Activated CD4-positive, alpha-beta memory T cell treated with anti-CD3 and anti-CD28 coated beads for 36 hours (primary cell): ENCODE data around the gene KLHDC8B. TPM values are rescaled to one million over a fixed set of nuclear protein-coding genes. Genes with fewer than 3 reads are reported as not detected.
A peak's percentile ranks its signal among the peaks of the same experiment; 100 is the strongest.

Experiments used
- CTCF ChIA-PET: fragments of 350-600 bp; sonication (Branson Sonifier 250); formaldehyde crosslinking; loops from one replicate; lab custom pipeline; 2021; ENCODE audit warnings: antibody characterized with exemption, inconsistent platforms; lab: Charles Lee
- POLR2A ChIA-PET: fragments of 350-600 bp; sonication (Branson Sonifier 250); formaldehyde crosslinking; loops from one replicate; lab custom pipeline; 2021; ENCODE audit warnings: antibody characterized with exemption; lab: Charles Lee
- DNase-seq: peaks from one replicate; pipeline ENCODE4 v3.0.0-alpha.2; 2020
- H3K27ac Mint-ChIP-seq: one replicate; pipeline ENCODE4 v1.8.0; 2021; ENCODE audit warnings: mixed read lengths
- H3K27me3 Mint-ChIP-seq: one replicate; pipeline ENCODE4 v1.8.0; 2021; ENCODE audit warnings: mixed read lengths
- H3K36me3 Mint-ChIP-seq: one replicate; pipeline ENCODE4 v1.8.0; 2021; ENCODE audit warnings: mixed read lengths
- H3K4me1 Mint-ChIP-seq: one replicate; pipeline ENCODE4 v1.8.0; 2021; ENCODE audit warnings: low read depth, mixed read lengths
- H3K4me3 Mint-ChIP-seq: one replicate; pipeline ENCODE4 v1.8.0; 2021; ENCODE audit warnings: mild to moderate bottlenecking, mixed read lengths
- H3K9me3 Mint-ChIP-seq: one replicate; pipeline ENCODE4 v1.8.0; 2021; ENCODE audit warnings: mixed read lengths
- intact Hi-C: fragments of 100-400 bp; cut with micrococcal nuclease; formaldehyde crosslinking; loops from one replicate; pipeline ENCODE4 v1.15.1; 2023
- total RNA-seq, 2 experiments: library from RNA; stranded (reverse); gene quantifications; one replicate each; pipeline ENCODE4 v1.2.3, GENCODE V29; 2021

KLHDC8B gene
- total RNA-seq, 2 experiments from 2014 or later, result 1.8 to 2.9 TPM

DNA sequence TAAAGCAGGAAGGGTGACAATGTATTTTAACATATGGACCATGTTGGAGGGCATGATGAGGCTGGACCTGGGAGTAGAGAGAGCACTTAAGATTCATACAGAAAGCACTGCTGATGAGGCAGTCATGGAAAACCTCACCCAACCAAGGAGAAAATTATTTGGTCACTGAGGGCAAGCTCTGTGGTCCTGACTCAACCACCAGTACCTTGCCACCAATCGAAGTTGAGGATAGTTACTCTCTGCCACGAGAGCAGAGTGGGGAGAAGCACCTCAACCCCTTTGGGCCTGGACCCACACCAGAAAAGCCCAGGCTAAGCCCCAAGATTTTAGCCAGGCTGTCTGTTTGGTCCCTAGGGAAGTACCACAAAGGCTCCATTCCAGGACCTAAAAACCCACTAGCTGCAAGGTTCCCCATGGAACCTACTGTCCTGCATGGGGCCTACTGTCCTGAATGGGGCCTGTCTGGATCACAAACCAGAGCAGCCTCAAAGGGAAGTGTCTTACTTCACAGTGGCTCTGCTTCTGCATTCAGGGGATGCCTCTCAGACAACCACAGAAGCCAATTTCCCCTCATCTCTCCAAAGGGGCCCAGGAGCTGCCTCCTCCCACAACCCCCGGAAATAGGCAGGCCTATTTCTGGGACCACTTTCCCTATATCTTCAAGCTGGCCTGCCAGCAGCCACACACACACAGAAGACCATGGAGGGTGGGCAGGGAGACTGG, 9.4 kb upstream of the KLHDC8B start:
- H3K27me3 Mint-ChIP-seq, result no peaks in the 10 kb centered on the region
- peaks cover 30% of the 10 kb centered on the region for H3K4me1 Mint-ChIP-seq
- intact Hi-C loops, result no loop called here
- H3K36me3 Mint-ChIP-seq, result peaks cover 17% of the 10 kb centered on the region
- POLR2A ChIA-PET, result interaction anchor here (1.6 to 1.7 kb wide), 2 partner anchors 30 to 115 kb away, joined by 3 to 4 read pairs; partner anchors contain the start of gene C3orf62
- no peak overlapping the region for H3K4me3 Mint-ChIP-seq
- H3K9me3 Mint-ChIP-seq, result no peaks in the 10 kb centered on the region
- peak; percentile 23 for DNase-seq
- CTCF ChIA-PET, result interaction anchor here (2.7 kb wide), 1 partner anchor 8 kb away, joined by 16 read pairs; the partner anchor contains the start of gene KLHDC8B
- H3K27ac Mint-ChIP-seq, result no peak overlapping the region

GRCh38 chr3:49162751-49163419, 8.5 kb upstream of the KLHDC8B start:
- DNase-seq, result no peak
- H3K4me1 Mint-ChIP-seq, result peaks cover 30% of the 10 kb centered on the region
- POLR2A ChIA-PET, result interaction anchor here (1.4 to 1.7 kb wide), 3 partner anchors 31 to 114 kb away, joined by 3 to 4 read pairs (median 3); partner anchors contain the start of genes C3orf62 and USP19
- H3K9me3 Mint-ChIP-seq, result no peaks in the 10 kb centered on the region
- no peak overlapping the region for H3K27ac Mint-ChIP-seq
- peaks cover 17% of the 10 kb centered on the region for H3K36me3 Mint-ChIP-seq
- CTCF ChIA-PET, result interaction anchor here (2.7 kb wide), 1 partner anchor 8 kb away, joined by 16 read pairs; the partner anchor contains the start of gene KLHDC8B
- H3K4me3 Mint-ChIP-seq, result no peak overlapping the region
- H3K27me3 Mint-ChIP-seq, result no peaks in the 10 kb centered on the region
- intact Hi-C loops, result no loop called here

DNA sequence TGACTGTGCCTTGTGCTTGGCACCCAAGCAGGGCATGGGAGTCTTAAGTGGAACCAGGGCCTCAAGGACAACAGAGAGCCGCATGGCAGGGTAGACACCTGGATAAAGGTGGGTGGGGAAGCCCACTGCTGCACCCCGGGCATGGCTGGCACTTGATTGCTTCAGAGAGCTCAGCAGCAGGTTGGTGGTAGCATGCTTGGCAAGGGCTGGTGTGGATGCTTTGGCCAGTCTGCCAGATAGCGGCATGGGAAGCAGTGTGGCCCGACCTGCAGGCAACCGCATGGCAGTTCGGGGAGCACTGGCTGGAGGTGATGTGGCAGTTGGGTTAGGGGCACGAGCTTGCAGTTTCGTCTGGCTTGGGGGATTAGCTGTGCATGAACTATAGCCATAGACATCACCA, 7.8 kb upstream of the KLHDC8B start:
- intact Hi-C loops, result no loop called here
- H3K4me3 Mint-ChIP-seq, result no peak overlapping the region
- H3K4me1 Mint-ChIP-seq, result peaks cover 30% of the 10 kb centered on the region
- ChIA-PET CTCF (no interaction called here), POLR2A (interaction anchor here (1.4 kb wide), 1 partner anchor 43 kb away, joined by 3 read pairs; the partner anchor contains the start of gene USP19)
- H3K9me3 Mint-ChIP-seq, result no peaks in the 10 kb centered on the region
- no peaks in the 10 kb centered on the region for H3K27me3 Mint-ChIP-seq
- DNase-seq, result no peak
- peaks cover 17% of the 10 kb centered on the region for H3K36me3 Mint-ChIP-seq
- H3K27ac Mint-ChIP-seq, result no peak overlapping the region

DNA sequence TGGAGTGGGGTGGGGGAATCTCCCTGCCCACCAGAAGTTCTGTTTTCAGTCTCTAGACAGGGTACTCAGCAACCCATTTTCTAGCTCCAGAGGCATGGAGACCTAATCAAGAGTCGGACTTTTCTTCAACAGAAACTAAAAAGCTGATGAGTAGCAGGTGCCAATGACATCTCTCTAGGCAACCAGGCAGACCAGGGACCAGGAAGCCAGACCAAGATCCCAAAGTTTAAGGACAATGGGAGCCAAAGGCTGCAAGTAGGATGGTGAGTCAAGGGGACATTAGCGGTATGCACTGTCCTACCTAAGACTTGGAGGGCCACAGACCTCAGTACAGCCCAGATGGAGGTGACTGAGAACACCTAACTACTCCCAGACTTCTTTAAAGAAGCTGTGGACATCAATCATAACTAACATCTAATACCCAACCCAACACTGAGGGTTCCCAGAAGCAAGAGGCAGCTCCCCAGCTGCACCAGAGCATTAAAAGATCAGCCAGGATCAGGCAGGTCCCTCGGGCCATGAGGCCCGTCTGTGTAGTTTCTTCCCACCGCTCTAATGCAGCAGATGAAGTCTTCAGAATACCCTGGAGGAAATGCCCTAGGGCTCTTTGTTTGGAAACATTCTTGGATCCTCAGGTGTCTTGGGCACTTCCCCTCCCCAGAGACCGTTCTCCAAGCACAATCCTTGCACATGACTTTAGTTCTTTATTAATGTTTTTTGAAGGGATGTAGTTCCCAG, 6.2 kb upstream of the KLHDC8B start:
- Mint-ChIP-seq H3K36me3 (peaks cover 17% of the 10 kb centered on the region), H3K27ac (peak overlapping the region; percentile 78), H3K4me3 (peak overlapping the region; percentile 89), H3K4me1 (peaks cover 28% of the 10 kb centered on the region), H3K27me3 (no peaks in the 10 kb centered on the region), H3K9me3 (no peaks in the 10 kb centered on the region)
- DNase-seq, result no peak
- intact Hi-C loops, result loop anchor here (5.0 kb wide), 1 partner anchor 43 kb away; the partner anchor contains the start of gene USP19
- POLR2A ChIA-PET, result no interaction called here
- CTCF ChIA-PET, result interaction anchor here (0.6 to 1.2 kb wide), 2 partner anchors 143 to 177 kb away, joined by 3 to 4 read pairs; partner anchors contain the start of gene NDUFAF3

- Mint-ChIP-seq H3K4me3 (peak within 1 kb of the TSS; percentile 89), H3K36me3 (peaks cover 17% of the 10 kb centered on the region), H3K4me1 (peaks cover 33% of the 10 kb centered on the region), H3K27ac (peak within 1 kb of the TSS; percentile 83), H3K9me3 (no peaks in the 10 kb centered on the region), H3K27me3 (no peaks in the 10 kb centered on the region)
- intact Hi-C loops, result loop anchor here (5.0 kb wide), 1 partner anchor 44 kb away; the partner anchor contains the start of gene USP19
- ChIA-PET CTCF (interaction anchor here (0.7 to 1.2 kb wide), 2 partner anchors 144 to 488 kb away, joined by 3 to 4 read pairs; partner anchors contain the start of gene NDUFAF3), POLR2A (no interaction called here)
- peak; percentile 86 for DNase-seq
Observed at GRCh38 chr3:49165771-49166751, 5.3 kb upstream of the KLHDC8B start, which contains the start of gene CCDC71. CCDC71 (minus strand) TSS chr3:49166331; CDS start chr3:49164208, 2,123 bp downstream.

- Mint-ChIP-seq H3K4me1 (peaks cover 35% of the 10 kb centered on the region), H3K4me3 (peak overlapping the region; percentile 80), H3K27ac (peak overlapping the region; percentile 83), H3K9me3 (no peaks in the 10 kb centered on the region), H3K27me3 (no peaks in the 10 kb centered on the region), H3K36me3 (peaks cover 17% of the 10 kb centered on the region)
- POLR2A ChIA-PET, result no interaction called here
- intact Hi-C loops, result loop anchor here (5.0 kb wide), 1 partner anchor 45 kb away; the partner anchor contains the start of gene USP19
- peak; percentile 13 for DNase-seq
- CTCF ChIA-PET, result interaction anchor here (0.7 kb wide), 1 partner anchor 487 kb away, joined by 3 read pairs; no protein-coding TSS in a partner anchor
Observed at GRCh38 chr3:49166752-49167556, 4.4 kb upstream of the KLHDC8B start.

DNA sequence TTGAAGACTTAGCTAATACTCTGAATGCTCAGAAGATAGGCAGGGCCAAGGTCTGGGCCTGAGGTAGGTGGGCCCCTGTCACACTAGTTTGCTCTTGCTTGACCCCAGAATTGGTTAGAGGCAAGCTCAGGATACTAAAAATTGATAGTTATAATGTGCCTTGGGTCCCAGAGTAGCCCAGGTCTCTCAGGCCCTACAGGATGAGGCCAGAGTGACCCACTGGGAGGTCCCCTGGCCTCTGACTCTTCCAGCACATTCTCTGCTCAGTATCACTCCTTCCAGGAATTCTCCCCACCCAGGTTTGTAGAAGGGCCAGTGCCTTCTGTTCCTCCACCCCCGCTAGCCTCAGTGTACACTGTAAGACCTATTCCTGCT, 667 bp upstream of the KLHDC8B start:
- no peak for DNase-seq
- ChIA-PET CTCF (interaction anchor here (0.6 to 3.2 kb wide), 30 partner anchors 9 to 369 kb away, joined by 3 to 21 read pairs (median 4); partner anchors contain the start of genes GPX1, QRICH1, USP19 and USP4), POLR2A (interaction anchor here (0.6 to 1.7 kb wide), 2 partner anchors 40 to 77 kb away, joined by 3 to 4 read pairs; partner anchors contain the start of gene QRICH1)
- intact Hi-C loops, result loop anchor here (1.0 to 2.0 kb wide), 2 partner anchors 106 to 279 kb away; partner anchors contain the start of gene C3orf62
- H3K4me1 Mint-ChIP-seq, result peaks cover 13% of the 10 kb centered on the region
- H3K9me3 Mint-ChIP-seq, result no peaks in the 10 kb centered on the region
- peak overlapping the region; percentile 82 for H3K4me3 Mint-ChIP-seq
- no peak overlapping the region for H3K27ac Mint-ChIP-seq
- peaks cover 2% of the 10 kb centered on the region for H3K36me3 Mint-ChIP-seq
- H3K27me3 Mint-ChIP-seq, result no peaks in the 10 kb centered on the region

- Mint-ChIP-seq H3K27ac (no peak overlapping the region), H3K9me3 (no peaks in the 10 kb centered on the region), H3K27me3 (no peaks in the 10 kb centered on the region), H3K4me1 (peaks cover 7% of the 10 kb centered on the region), H3K4me3 (peak overlapping the region; percentile 82), H3K36me3 (no peaks in the 10 kb centered on the region)
- no peak for DNase-seq
- POLR2A ChIA-PET, result interaction anchor here (0.8 to 1.7 kb wide), 2 partner anchors 79 to 105 kb away, joined by 3 to 4 read pairs; partner anchors contain the start of genes C3orf62 and QRICH1
- intact Hi-C loops, result loop anchor here (1.0 to 2.0 kb wide), 2 partner anchors 105 to 277 kb away; partner anchors contain the start of gene C3orf62
- CTCF ChIA-PET, result interaction anchor here (0.7 to 3.2 kb wide), 19 partner anchors 11 to 771 kb away, joined by 3 to 21 read pairs (median 4); partner anchors contain the start of genes GPX1 and USP4
Observed at GRCh38 chr3:49171775-49172500, 540 bp downstream of the KLHDC8B start.

GRCh38 chr3:49172551-49173041, 1.2 kb downstream of the KLHDC8B start:
- DNase-seq, result no peak
- no peaks in the 10 kb centered on the region for H3K36me3 Mint-ChIP-seq
- H3K27me3 Mint-ChIP-seq, result no peaks in the 10 kb centered on the region
- H3K4me3 Mint-ChIP-seq, result no peak overlapping the region
- peaks cover 7% of the 10 kb centered on the region for H3K4me1 Mint-ChIP-seq
- ChIA-PET POLR2A (no interaction called here), CTCF (interaction anchor here (2.3 kb wide), 1 partner anchor 276 kb away, joined by 21 read pairs; no protein-coding TSS in a partner anchor)
- no peak overlapping the region for H3K27ac Mint-ChIP-seq
- intact Hi-C loops, result no loop called here
- H3K9me3 Mint-ChIP-seq, result no peaks in the 10 kb centered on the region
